ENCODE results near the gene ST6GAL1. TPM values are rescaled to one million over a fixed set of nuclear protein-coding genes. Genes with fewer than 3 reads are reported as not detected.

Gene ST6GAL1
- total and polyA plus RNA-seq, 2 experiments from 2014 or later, result 17.6 to 65.1 TPM

GRCh38 chr3:186945255-186945823 is 15.0 kb downstream of the ST6GAL1 start:
- peaks cover 65% of the 10 kb centered on the region for H3K36me3 Mint-ChIP-seq (ENCODE audit: low read depth)
- peaks cover 48% of the 10 kb centered on the region for H3K4me1 Mint-ChIP-seq
- Histone ChIP-seq H3K4me1 (ENCODE audit: insufficient read depth) (peaks cover 18% of the 10 kb centered on the region), H3K36me3 (ENCODE audit: insufficient read depth) (peaks cover 6% of the 10 kb centered on the region; the same call in 1 of the 2 replicates), H3K4me3 (no peak overlapping the region), H4K20me1 (replicated peaks; ENCODE audit: insufficient read depth) (peaks cover 8% of the 10 kb centered on the region), H3K4me2 (no peak overlapping the region), H3K27me3 (ENCODE audit: insufficient read depth) (no peaks in the 10 kb centered on the region), H3F3A (replicated peaks; ENCODE audit: low read depth) (0 out of 2 replicates have a peak, but pooled peaks cover 8% of the 10 kb centered on the region), H3K79me2 (replicated peaks; ENCODE audit: insufficient read depth) (peaks cover 85% of the 10 kb centered on the region), H3K27ac (ENCODE audit: low read depth) (no peak overlapping the region), H2AFZ (no peak overlapping the region), H3K9me2 (ENCODE audit: insufficient read depth) (no peaks in the 10 kb centered on the region)
- H3K4me3 Mint-ChIP-seq, result no peak overlapping the region
- DNase-seq (ENCODE audit: low spot score), result no peak
- no peak overlapping the region; the same call in 1 of the 2 replicates for H3K27ac Mint-ChIP-seq
- no peak for ATAC-seq
- H3K9me3 Mint-ChIP-seq, result no peaks in the 10 kb centered on the region; the same call in 2 of the 3 replicates
- H3K27me3 Mint-ChIP-seq (ENCODE audit: insufficient read depth, low read depth, poor library complexity), result peaks cover 5% of the 10 kb centered on the region
- no peak for TF ChIP-seq STAT1 (IDR thresholded peaks at IDR 0.05; ENCODE audit: unreplicated experiment)
- no peak for TF ChIP-seq NANOG (IDR thresholded peaks at IDR 0.05; ENCODE audit: borderline replicate concordance)
- TF ChIP-seq ZNF331 (CRISPR knock-in tag; IDR thresholded peaks at IDR 0.05; ENCODE audit: low read depth), result no peak
- TF ChIP-seq ZNF114 (CRISPR knock-in tag; IDR thresholded peaks at IDR 0.05), result no peak
- no peak for TF ChIP-seq REST (IDR thresholded peaks at IDR 0.05; ENCODE audit: unreplicated experiment)
- no peak for TF ChIP-seq EZH2 (IDR thresholded peaks at IDR 0.05; ENCODE audit: low read depth, unreplicated experiment)
- TF ChIP-seq CTCF (conservative IDR thresholded peaks at IDR 0.05; ENCODE audit: low read depth in 2 of 2), result no peak
- no peak for TF ChIP-seq CREB1 (CRISPR knock-in tag; IDR thresholded peaks at IDR 0.05; ENCODE audit: low read depth)
- TF ChIP-seq EZH2phosphoT487 (IDR thresholded peaks at IDR 0.05; ENCODE audit: unreplicated experiment), result no peak
- no peak for TF ChIP-seq ETS1 (IDR thresholded peaks at IDR 0.05)
- no peak for TF ChIP-seq POLR2AphosphoS5 (IDR thresholded peaks at IDR 0.05; ENCODE audit: low read depth)
- no peak for TF ChIP-seq JUNB (IDR thresholded peaks at IDR 0.05; ENCODE audit: unreplicated experiment)
- no peak for TF ChIP-seq ZNF462 (CRISPR knock-in tag; IDR thresholded peaks at IDR 0.05)
